Aorta (tissue), 5 donors: ENCODE data around the gene SRRD. TPM values are rescaled to one million over a fixed set of nuclear protein-coding genes. Genes with fewer than 3 reads are reported as not detected.

Experiments
- ATAC-seq: fragments of 200-7000 bp; cut with Tn5 transposase; one replicate; pipeline ENCODE4 v1.9.1; 2022; ENCODE audit warnings: moderate library complexity; ENCODE audit not compliant: low FRiP score
- DNase-seq, 2 donors: peaks; one replicate each; pipeline ENCODE4 v3.0.0-alpha.2; 2020
- H3K27ac ChIP-seq, 2 donors: one replicate each; pipeline ENCODE4 v1.5.1; 2013; ENCODE audit warnings: low read length in 2 of 2, mild to moderate bottlenecking in 2 of 2, moderate library complexity in 2 of 2, control low read depth in 1 of 2, inconsistent platforms in 1 of 2, low read depth in 1 of 2
- H3K27me3 ChIP-seq, 2 donors: one replicate each; pipeline ENCODE4 v1.6.1; 2013; ENCODE audit warnings: control low read depth in 1 of 2, low read length in 1 of 2, mild to moderate bottlenecking in 1 of 2, moderate library complexity in 1 of 2; ENCODE audit not compliant: insufficient read depth in 2 of 2, control insufficient read depth in 1 of 2
- H3K36me3 ChIP-seq, 2 donors: one replicate each; pipeline ENCODE4 v1.6.1; 2013; ENCODE audit warnings: control low read depth in 1 of 2, low read length in 1 of 2, mild to moderate bottlenecking in 1 of 2; ENCODE audit not compliant: insufficient read depth in 2 of 2, control insufficient read depth in 1 of 2
- H3K4me1 ChIP-seq, 2 donors: one replicate each; pipeline ENCODE4 v1.6.1; 2013; ENCODE audit warnings: low read length in 2 of 2, control low read depth in 1 of 2, mild to moderate bottlenecking in 1 of 2, moderate library complexity in 1 of 2; ENCODE audit not compliant: insufficient read depth in 2 of 2, control insufficient read depth in 1 of 2
- H3K4me3 ChIP-seq, 2 donors: one replicate each; pipeline ENCODE4 v1.5.1; 2013; ENCODE audit warnings: low read length in 2 of 2, control low read depth in 1 of 2, mild to moderate bottlenecking in 1 of 2
- H3K9me3 ChIP-seq: one replicate; pipeline ENCODE4 v1.6.1; 2013; ENCODE audit warnings: mild to moderate bottlenecking, low read length; ENCODE audit not compliant: control insufficient read depth
- WGBS, 2 donors: extraction: QIAGEN DNeasy Blood & Tissue Kit; methylation state at CpG; one replicate each; pipeline ENCODE4 v1.1.7; 2013; 5-methylcytosine and 5-hydroxymethylcytosine counted together
- intact Hi-C, 2 donors: fragments of 100-400 bp; cut with DNase I; formaldehyde crosslinking; loops; one replicate each; pipeline versions ENCODE4 v1.14.2 to v1.15.0; 2022
- polyA plus RNA-seq, 2 donors: library from polyadenylated mRNA; stranded (reverse); fragments of 200-250 nt; gene quantifications; one replicate each; pipeline ENCODE4 v1.2.3, GENCODE V29; 2013
- total RNA-seq, 2 donors: library from RNA; stranded (reverse); fragmentation: NEBNext Ultra II Directional; extraction: Animal tissue kit (Norgen Biotek cat#: 25700); gene quantifications; one replicate each; pipeline ENCODE4 v1.2.1, GENCODE V29; 2021
- donor health status: healthy with polysubstance abuse.
- donor health status: Bipolar disorder and iron deficiency.
- donor health status: DM: no; HTN: no; CAD: no.
- donor health status: DM: no; HTN: no; CAD: no.
- donor health status: DM: yes; HTN: yes; CAD: no.

SRRD gene
- total and polyA plus RNA-seq, 4 donors, result 3.6 to 18.4 (median 9.7) TPM

GRCh38 chr22:26479043-26479791, 4.5 kb upstream of the SRRD start:
- ATAC-seq, result no peak
- Histone ChIP-seq H3K36me3 (peaks cover 0 to 2% of the 10 kb centered on the region in 2 donors), H3K27me3 (no peaks in the 10 kb centered on the region), H3K9me3 (no peaks in the 10 kb centered on the region), H3K4me1 (peaks cover 0 to 3% of the 10 kb centered on the region in 2 donors), H3K27ac (no peak overlapping the region), H3K4me3 (no peak overlapping the region)
- 72 to 75% methylated on average over 12 of the region's 12 CpGs for WGBS, 2 donors
- DNase-seq, result no peak
- intact Hi-C loops, result no loop called here

DNA sequence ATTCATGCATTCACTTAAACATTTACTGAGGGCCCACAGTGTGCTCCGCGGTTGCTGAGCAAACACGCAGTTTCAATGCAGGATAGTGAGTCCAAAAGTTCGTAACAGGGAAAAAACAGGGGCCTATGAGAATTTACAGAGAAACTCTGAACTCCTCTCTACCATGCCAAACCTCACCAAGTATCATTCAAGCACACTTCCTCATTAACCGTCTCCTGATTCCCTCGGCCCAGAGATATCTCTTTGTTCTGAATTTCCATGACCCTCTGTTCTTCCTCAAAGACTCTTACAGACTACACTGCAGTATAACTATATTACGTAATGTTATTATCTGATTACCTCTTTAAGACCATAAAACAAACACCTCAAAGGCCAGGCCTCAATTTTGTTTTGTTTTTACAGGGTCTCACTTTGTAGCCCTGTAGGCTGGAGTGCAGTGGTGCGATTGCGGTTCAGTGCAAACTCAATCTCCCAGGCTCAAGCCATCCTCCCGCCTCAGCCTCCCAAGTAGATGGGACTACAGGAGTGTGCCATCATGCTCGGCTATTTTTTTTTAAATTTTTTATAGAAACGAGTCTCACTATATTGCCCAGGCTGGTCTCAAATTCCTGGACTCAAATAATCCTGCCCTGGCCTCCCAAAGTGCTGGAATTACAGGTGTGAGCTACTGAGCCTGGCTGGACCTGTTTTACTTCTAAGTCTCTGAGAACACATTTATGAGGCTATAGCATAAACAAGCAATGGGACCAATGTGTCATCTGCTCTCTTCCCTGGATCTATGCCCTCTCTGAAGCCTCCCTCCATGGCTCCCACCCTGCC, 3.7 kb upstream of the SRRD start:
- 72 to 80% methylated on average over 12 of the region's 12 CpGs for WGBS, 2 donors
- ATAC-seq, result no peak
- Histone ChIP-seq H3K4me3 (no peak overlapping the region), H3K9me3 (no peaks in the 10 kb centered on the region), H3K36me3 (peaks cover 0 to 2% of the 10 kb centered on the region in 2 donors), H3K27ac (no peak overlapping the region), H3K27me3 (no peaks in the 10 kb centered on the region), H3K4me1 (peaks cover 2 to 6% of the 10 kb centered on the region in 2 donors)
- DNase-seq, result no peak
- intact Hi-C loops, result no loop called here

- peaks cover 0 to 2% of the 10 kb centered on the region in 2 donors for H3K36me3 ChIP-seq
- DNase-seq (no peak), ATAC-seq (no peak)
- WGBS, 2 donors, result 73 to 82% methylated on average over 2 of the region's 2 CpGs
- peaks cover 2 to 7% of the 10 kb centered on the region in 2 donors for H3K4me1 ChIP-seq
- no peaks in the 10 kb centered on the region for H3K9me3 ChIP-seq
- no peaks in the 10 kb centered on the region for H3K27me3 ChIP-seq
- H3K27ac ChIP-seq, result no peak overlapping the region
- H3K4me3 ChIP-seq, result no peak overlapping the region
- intact Hi-C loops, result no loop called here
Measured at GRCh38 chr22:26480611-26480932, 3.1 kb upstream of the SRRD start.

GRCh38 chr22:26481112-26481693, 2.5 kb upstream of the SRRD start:
- H3K9me3 ChIP-seq, result no peaks in the 10 kb centered on the region
- no peaks in the 10 kb centered on the region for H3K27me3 ChIP-seq
- WGBS, 2 donors, result 73 to 80% methylated on average over 6 of the region's 6 CpGs
- H3K36me3 ChIP-seq, result peaks cover 0 to 2% of the 10 kb centered on the region in 2 donors
- ATAC-seq, result no peak
- H3K4me1 ChIP-seq, result peaks cover 2 to 7% of the 10 kb centered on the region in 2 donors
- H3K27ac ChIP-seq, result no peak overlapping the region
- intact Hi-C loops, result no loop called here
- no peak overlapping the region for H3K4me3 ChIP-seq
- DNase-seq, result no peak

- no peak overlapping the region for H3K4me3 ChIP-seq
- WGBS, 2 donors, result 85 to 86% methylated on average over 4 of the region's 4 CpGs
- intact Hi-C loops, result no loop called here
- no peak overlapping the region for H3K27ac ChIP-seq
- no peaks in the 10 kb centered on the region for H3K27me3 ChIP-seq
- DNase-seq (no peak), ATAC-seq (no peak)
- no peaks in the 10 kb centered on the region for H3K9me3 ChIP-seq
- H3K36me3 ChIP-seq, result peaks cover 0 to 2% of the 10 kb centered on the region in 2 donors
- H3K4me1 ChIP-seq, result peaks cover 2 to 7% of the 10 kb centered on the region in 2 donors
Measured at GRCh38 chr22:26481694-26482093, 2.0 kb upstream of the SRRD start.

GRCh38 chr22:26482161-26482560, 1.5 kb upstream of the SRRD start:
- H3K4me3 ChIP-seq, result no peak overlapping the region

GRCh38 chr22:26483043-26483438, 636 bp upstream of the SRRD start:
- DNase-seq (no peak), ATAC-seq (peak; percentile 5)
- peaks cover 2 to 7% of the 10 kb centered on the region in 2 donors for H3K4me1 ChIP-seq
- intact Hi-C loops, result no loop called here
- peak overlapping the region; percentile 69 to 78 for H3K4me3 ChIP-seq
- no peaks in the 10 kb centered on the region for H3K36me3 ChIP-seq
- WGBS, 2 donors, result 7 to 8% methylated on average over 7 of the region's 7 CpGs
- H3K27ac ChIP-seq, result peak overlapping the region in 1 of 2 donors; percentile 66
- H3K27me3 ChIP-seq, result no peaks in the 10 kb centered on the region
- no peaks in the 10 kb centered on the region for H3K9me3 ChIP-seq

More at GRCh38 chr22:26482161-26482560, 1.5 kb upstream of the SRRD start:
- intact Hi-C loops, result no loop called here
- Histone ChIP-seq H3K9me3 (no peaks in the 10 kb centered on the region), H3K36me3 (peaks cover 0 to 2% of the 10 kb centered on the region in 2 donors), H3K27me3 (no peaks in the 10 kb centered on the region), H3K27ac (no peak overlapping the region), H3K4me1 (peaks cover 2 to 7% of the 10 kb centered on the region in 2 donors)
- ATAC-seq (no peak), DNase-seq (no peak)
- 63 to 65% methylated on average over 5 of the region's 5 CpGs for WGBS, 2 donors

- WGBS, 2 donors, result 6 to 7% methylated on average over 6 of the region's 6 CpGs
- peak overlapping the region; percentile 69 to 78 for H3K4me3 ChIP-seq
- peak overlapping the region in 1 of 2 donors; percentile 66 for H3K27ac ChIP-seq
- ATAC-seq (no peak), DNase-seq (no peak)
- no peaks in the 10 kb centered on the region for H3K27me3 ChIP-seq
- intact Hi-C loops, result no loop called here
- peaks cover 2 to 4% of the 10 kb centered on the region in 2 donors for H3K4me1 ChIP-seq
- H3K9me3 ChIP-seq, result no peaks in the 10 kb centered on the region
- H3K36me3 ChIP-seq, result peaks cover 0 to 5% of the 10 kb centered on the region in 2 donors
Measured at GRCh38 chr22:26484360-26484706, 656 bp downstream of the SRRD start.
